GM21619 (cell line): Measurements from ENCODE around the gene CEP131.

Experiments
- ATAC-seq: cut with Tn5 transposase; IDR thresholded peaks from one replicate; pipeline ENCODE4 v1.9.1; 2021; ENCODE audit not compliant: unreplicated experiment

Gene CEP131

DNA sequence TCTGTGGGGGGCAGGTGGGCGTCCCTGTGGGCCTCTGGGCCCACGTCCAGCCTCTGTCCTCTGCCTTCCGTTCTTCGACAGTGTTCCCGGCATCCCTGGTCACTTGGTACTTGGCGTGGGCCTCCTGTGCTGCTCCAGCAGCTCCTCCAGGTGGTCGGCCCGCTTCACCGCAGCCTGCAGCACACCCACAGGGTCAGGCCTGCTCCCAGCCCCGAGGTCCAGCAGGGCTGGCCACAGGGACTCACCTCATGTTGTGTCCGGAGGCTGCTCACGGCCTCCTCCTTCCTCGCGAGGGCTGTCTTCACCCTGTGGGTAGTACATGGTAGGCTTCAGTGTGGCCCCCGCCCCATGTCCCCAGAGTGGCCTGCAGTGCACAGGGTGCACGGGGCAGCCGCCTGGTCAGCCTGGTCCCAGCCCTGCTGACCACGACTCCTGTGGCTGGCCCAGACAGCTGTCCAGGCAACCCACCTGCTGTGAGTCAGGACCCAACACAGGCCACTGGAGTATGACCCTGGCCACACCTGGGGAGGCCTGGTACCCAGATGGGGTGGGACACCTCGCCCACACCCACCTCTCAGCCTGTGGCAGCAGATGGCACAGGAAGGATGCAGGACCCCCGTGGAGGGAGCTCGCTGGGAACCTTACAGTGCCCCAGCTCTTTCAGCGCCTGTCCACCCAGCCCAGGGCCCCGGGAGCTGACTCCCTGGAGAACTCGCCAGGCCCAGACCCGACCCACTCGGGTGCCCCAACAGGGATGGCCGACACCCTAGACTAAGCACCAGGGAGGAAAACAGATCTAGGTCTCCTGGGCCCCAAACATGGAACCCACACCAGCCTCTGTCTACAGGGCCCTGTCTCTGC lies 32.9 kb downstream of the CEP131 start:
- no peak for ATAC-seq

DNA sequence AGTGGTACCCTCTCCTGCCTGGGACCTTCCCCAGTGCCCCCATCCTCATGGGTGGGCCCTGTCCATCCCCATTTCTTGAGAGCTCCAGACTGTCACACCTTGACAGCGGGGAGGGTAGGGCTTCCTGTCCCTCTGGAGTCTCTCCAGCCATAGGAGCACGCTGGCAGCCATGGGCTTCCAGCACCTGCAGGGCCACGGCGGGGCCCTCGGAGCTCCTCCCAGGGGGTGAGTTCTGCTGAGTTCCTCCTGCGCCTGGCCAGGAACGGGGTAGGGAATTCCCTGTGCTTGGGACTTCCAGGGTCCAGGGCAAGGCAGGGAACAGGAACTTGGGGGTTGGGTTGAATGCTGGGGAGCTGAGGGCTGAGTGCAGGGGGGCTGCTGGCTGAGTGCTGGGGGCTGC lies 33.7 kb downstream of the CEP131 start:
- ATAC-seq = no peak

DNA sequence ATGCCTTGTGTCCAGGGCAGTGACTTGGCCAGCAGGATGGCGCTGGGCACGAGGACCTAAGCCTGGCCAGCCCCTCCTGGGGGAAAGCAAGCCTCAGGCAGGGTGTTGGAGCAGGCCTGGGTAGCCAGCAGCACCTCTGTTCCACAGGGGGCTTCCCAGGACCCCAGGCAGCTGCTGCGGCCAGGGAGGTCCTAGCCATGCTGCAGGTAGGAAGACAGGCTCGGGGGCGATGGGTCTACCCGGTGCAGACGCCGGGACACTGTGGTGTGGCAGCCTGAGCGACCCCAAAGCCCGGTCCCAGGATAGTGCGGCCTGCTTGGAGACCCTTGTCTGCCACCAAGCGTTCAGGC lies 34.3 kb downstream of the CEP131 start:
- no peak for ATAC-seq

DNA sequence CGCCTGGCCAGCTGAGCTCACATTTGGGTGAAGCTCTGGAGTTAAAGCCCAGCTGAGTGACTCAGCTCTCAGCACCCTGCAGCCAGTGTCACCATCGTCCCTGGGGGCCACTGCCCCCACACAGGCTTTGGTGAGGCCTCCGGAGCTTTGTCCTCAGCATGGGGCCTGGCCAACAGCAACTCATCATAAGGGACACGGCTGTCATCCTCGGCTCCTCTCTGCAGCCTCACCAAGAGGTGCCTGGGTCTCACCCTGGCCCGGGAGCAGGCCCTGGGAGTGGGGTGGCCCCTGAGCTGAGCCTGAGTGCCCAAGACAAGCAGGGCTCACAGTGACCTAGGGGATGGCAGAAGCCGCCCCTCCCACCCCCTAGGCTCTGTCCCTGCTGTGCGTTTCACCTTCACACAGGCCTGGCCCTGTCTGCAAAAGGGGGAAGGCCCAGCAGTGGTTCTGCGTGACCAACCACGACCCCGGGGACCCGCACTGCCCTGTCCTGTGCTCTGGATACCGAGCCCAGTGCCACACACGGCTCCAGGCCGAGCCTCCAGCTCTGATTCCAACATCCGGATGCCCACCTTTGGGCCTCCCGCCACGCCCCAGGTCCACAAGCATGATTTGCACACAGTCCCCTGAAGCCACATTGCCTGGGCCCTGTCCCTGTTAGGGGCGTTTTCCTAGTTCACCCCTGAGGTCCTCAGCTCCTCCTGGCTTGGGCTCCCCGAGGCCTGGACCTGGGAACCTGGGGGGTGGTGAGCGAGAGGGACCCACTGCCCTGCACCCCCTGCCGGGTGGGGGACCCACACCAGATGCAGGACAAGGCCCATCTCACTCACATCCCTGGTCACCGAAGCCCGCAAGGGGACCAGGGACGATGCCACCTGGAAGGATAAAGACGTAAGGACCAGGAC lies 34.9 kb downstream of the CEP131 start:
- ATAC-seq = no peak

DNA sequence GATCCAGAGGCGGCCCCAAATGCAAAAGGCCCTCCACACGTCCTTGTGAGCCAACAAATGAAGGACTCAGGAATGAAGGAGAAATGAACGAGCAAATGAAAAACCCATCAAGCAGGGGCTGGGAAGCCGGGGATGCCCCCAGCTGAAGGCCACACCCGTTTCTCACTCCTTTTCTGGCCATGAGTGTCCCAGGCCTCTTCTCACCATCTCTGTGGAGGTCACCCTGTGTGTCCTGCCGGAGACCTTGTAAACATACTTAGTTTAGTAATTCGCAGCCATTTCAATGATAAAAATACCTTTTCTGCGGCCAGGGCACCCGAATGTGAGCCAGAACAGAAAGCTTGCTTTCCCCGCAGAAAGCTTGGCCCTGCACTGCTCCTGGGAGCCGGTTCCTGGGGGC lies 35.6 kb downstream of the CEP131 start:
- no peak for ATAC-seq

DNA sequence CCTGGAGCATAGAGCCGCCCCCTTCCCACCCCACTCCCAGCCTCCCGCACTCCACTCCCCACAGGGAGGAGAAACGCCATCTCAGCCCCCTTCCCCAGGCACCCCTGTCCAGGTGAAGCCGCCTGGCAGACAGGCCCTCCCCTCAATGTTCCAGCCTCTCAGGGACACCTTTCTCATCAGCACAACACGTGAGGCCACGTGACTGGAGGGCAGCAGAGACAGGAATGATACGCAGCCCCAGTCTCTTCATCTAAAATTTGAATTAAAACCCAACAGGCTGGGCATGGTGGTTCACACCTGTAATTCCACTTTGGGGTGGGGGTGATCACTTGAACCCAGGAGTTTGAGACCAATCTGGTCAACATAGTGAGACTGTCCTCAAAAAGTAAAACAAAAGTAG lies 36.6 kb downstream of the CEP131 start:
- ATAC-seq = no peak

DNA sequence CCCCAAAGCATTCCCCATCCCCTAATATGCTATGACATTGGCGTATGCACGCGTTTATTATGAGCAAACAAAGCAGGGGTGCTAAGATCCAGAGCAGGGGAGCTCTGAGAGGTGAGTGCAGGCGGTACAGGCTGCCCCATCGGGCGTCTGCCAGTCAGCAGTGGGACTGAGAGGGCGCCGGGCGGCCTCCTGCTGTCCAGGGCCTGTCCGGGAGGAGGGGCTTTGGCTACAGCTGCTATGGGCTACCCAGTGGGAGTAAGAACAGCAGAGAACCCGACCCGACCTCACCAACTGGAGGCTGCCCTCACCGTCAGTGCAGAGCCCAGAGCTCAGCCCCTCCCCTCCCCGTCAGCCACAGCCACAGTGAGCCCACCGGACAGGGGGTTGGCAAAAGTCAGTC lies 38.2 kb downstream of the CEP131 start:
- no peak for ATAC-seq

DNA sequence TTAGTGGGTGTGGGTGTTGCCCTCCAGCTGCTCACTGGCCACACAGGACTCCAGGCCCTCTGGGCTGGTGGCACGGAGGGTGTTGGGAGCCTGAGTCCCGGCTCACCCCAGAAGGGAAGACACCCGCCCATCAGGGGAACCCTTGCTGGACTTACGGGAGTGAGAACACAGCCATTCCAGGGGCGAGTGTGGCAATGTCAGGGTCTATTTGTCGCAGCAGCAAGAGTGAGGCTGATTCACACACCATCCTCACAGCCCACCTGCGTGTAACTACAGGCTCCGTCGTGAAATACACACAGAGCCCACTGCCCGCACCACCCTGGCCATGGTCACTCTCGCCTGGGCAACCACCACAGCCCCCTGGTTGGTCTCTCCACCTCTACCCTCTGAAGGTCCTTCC lies 39.0 kb downstream of the CEP131 start:
- ATAC-seq = no peak

DNA sequence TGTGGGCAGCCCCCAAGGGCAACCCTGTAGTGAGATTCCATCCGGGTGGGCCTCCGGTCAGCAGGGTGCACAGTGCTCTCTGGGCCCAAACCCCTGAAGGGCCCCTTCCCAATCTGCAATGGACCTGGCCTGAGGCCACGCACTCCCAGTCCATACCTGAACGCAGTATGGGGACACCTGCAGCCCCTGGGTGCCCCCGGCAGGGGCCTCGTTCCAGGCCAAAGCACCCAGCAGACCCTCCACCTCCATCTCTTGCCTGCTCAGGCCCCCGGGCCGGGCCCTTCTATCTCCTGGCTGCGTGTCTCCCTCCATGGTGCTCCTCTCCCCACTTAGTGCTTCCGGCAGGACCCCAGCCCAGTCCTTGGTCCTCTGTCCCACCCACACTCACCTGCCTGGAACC lies 39.4 kb downstream of the CEP131 start:
- no peak for ATAC-seq

DNA sequence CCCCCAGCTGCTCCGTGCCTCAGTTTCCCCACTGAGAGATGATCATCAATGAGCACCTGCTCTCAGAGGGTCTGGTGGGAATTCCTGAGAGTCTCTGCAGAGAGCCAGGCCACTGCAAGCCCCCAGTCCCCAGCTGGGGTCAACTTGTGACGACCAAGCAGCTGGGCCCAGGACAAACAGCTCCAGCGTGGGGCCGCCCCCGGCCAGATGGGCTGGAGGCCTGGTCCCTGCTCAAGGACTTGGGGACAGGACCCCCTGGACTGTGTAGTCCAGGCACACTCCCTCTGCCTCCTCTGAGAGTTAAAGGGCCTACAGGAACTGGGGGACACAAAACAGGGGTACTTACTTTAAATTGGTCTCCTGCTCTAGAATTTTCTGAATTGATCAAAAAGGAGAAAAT lies 40.2 kb downstream of the CEP131 start:
- no peak for ATAC-seq

DNA sequence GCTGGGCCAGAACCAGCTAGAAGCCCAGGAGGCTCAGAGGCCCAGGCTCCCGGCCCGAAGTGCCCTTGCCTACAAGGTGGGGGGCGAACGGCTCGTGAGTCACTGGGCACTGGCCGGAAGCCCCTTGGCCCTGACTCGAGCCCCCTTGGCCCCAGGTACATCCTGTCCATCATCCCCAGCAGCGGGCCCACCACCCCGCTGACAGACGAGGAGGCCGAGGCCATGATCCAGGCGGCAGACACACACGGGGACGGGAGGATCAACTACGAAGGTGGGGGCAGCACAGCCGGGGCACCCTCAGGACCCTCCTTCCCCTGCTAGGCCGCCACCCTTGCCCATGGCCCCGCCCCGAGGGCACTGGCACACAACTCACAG lies 41.0 kb downstream of the CEP131 start:
- ATAC-seq = no peak

DNA sequence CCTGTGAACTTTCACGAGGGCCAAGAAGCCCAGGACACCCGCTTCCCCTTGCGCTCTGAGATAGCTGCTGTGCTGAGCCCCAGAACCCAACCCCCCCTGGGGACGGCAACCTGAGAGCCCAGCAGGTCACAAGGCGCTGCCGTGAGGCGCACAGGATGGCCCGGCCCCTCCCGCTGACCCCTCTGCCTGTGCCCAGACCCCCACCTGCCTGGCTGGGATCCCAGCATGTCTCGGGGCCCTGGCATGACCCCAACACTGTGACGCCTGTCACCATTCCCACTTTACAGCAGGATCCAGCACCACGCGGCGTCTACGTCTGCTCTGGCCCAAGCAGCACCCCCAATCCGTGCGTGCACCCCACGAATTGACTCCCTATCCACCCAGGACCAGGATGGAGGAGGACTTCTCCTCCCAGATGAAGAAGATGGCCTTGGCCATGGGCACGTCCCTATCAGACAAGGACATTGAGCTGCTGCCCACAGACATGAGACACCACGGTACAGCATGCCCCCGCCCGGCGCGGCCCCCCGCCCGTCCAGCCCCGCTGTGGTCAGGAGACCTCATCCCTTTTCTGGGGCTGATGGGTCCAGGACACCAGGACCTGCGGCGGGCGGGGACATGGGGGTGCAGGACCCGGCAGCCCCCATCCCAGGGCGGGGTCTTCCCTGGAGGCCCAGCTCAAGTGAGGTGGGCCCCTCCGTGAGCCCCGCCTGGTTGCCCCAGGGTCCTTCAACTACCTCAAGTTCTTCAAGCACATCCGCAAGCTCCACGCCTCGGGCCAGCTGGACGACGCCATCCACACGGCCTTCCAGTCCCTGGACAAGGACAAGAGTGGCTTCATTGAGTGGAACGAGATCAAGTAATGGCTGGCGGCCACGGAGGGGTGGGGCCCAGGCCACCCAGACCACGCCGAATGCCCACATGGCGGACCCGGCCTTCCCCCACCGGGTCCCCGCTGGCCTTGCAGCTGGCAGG lies 41.6 kb downstream of the CEP131 start:
- ATAC-seq = no peak

DNA sequence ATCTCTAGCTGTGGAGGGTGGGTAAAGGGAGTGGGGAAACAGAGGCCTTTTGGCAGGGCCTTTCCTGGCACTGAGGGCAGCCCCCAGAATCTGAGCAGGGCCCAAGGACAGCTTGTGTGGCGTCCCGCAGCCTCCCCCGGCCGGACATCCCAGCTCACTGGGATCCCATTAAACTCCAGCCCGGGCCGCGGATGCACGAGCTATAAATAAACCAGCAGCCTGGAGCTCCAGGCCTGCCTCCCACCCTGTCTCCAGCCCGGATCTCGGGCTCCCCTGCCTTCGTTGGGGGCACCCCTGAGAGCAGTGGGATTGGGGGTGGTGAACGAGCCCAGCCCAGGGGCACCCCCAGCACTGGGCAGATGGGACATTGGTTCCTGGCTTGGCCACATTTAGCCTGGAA lies 42.9 kb downstream of the CEP131 start:
- ATAC-seq = no peak

DNA sequence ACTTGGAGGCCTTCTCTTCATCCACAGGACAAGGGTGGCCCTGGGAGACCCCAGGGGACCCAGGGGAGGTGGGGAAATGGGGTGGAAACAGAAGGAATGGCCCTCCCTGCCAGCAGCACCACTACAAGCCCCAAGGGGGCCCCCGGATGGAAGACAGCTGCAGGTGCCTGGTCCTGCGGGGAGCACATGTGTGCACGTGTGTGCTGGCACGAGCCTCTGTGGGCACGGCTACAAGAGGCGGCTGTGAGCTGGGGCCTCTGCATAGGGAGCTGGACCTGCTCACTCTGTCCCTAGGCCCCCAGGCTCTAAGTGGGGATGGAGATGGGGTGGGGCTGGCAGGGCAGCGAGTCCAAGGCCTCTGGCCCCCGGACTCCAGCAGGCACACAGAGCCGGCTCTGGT lies 43.5 kb downstream of the CEP131 start:
- no peak for ATAC-seq

DNA sequence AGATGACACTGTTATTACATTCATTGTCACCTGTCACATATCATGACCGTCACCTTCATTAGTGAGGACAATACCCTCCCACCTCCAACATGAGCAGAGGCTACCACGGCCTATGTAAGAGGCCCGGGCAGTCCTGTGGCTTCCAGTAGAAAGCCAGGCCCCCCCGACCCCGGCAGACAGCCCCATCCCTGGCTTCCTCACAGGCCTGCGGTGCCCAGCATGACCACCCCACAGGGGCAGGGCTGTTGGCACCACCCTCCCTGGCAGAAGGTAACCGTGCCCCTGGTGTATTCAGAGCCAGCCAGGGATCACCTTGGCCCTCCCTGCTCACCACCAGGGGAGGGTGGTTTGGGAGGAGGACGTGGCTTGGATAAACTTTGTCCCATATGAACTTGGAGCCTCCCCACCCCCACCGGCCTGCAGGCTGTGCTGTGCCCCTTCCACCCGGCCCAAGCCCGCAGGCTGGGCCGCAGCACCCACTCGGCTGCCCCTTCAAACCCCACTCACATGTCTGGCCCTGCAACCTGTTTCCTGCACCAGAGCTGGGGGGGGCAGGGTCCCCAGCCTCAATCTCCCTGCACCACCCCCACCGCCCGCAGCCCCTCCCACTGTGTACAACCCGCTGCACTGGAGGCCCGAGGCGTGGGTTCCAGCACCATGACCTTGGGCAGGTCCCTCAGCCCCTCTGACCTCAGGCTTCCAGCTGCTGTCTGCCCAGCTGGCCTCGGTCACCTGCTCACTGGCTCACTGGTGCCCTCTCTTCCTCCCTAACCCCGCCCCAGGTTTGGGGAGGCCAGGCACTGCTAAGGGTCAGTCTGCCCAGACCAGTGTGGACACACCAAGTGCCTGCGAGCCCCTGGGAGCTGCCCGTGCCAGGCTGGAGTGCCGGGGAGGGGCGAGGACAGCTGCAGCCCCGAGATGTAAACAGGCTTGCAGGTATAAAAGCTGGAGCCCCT lies 44.4 kb downstream of the CEP131 start:
- no peak for ATAC-seq

DNA sequence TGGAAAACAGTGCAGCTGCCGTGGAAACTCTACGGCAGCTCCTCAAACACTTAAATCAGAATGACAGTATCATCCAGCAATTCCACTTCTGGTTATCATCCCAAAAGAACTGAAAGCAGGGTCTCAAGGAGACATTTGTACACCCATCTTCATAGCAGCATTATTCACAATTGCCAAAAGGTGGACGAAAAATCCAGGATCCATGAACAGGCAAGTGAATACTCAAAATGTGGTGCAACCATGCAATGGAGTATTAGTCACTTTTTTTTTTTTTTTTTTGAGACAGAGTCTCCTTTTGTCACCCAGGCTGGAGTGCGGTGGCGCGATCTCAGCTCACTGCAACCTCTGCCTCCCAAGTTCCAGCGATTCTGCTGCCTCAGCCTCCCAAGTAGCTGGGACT lies 46.1 kb downstream of the CEP131 start:
- ATAC-seq = no peak

DNA sequence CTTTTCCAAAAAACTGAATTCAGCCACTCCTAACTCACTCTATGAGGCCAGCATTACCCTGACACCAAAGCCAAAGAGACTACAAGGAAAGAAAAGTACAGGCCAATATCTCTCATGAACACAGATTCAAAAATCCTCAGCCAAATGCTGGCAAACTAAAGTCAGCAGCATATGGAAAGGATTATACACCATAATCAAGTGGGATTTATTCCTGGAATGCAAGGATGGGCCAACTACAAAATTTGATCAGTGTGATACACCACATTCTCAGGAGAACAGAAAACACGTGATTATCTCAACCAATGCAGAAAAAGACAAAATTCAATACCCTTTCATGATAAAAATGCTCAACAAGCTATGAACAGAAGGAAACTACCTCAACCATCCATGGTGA lies 49.0 kb downstream of the CEP131 start:
- ATAC-seq = no peak

DNA sequence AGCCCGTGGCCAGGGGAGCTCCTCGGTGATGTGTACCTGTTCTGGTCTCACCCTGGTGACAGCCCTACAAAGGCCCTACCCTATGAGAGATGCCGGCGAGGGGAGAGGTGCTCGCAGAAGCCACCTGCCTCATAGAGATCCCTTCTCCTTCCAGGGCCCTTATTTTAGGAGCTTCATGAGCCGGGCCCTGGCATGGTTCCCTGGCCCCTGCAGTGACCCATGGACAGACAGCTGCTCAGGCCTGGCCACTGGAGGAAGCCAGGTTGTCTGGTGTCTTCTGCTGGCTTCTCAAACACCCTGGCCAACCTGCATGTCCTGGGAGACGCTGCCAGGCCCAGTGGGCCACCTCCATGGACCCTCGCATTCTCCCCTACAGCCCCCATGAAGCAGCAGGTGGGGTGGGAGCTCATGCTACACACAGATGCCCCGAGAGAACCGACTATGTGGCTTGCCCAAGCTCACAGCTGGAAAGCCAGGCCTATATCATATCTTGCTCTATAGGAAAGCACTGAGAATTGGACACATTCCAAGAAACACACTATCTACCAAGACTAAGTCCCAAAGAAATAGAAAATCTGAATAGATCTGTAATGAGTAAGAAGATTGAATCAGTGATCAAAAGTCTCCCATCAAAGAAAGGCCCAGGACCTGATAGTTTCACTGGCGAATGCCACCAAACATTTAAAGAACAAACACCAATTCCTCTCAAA lies 49.6 kb downstream of the CEP131 start:
- ATAC-seq = no peak

DNA sequence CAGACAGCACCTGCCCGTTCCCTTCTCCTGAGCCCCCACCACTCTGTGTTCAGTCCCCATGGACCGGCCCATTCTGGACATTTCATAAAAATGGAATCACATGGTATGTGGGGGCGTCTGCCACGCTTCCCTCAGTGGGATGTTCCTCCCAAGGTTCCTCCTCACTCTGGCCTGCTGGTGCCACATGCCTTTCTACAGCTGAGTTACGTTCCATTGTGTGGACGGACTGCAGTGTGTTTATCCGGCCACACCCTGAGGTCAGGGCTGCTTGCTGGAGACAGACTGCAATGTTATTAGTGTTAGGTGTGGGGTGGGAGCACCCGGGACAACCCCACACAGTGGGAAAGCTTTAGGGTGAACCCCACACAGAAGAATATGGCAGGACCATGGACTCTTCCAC lies 50.8 kb downstream of the CEP131 start:
- no peak for ATAC-seq
